Renal pelvis (tissue), 4 donors: ENCODE data around the gene MGLL. TPM values are rescaled to one million over a fixed set of nuclear protein-coding genes. Genes with fewer than 3 reads are reported as not detected.
A peak's percentile ranks its signal among the peaks of the same experiment; 100 is the strongest.

Source experiments
- DNase-seq: peaks from one replicate; pipeline ENCODE4 v3.0.0-alpha.2; 2013
- polyA plus RNA-seq, 3 donors: library from polyadenylated mRNA; unstranded; fragments of 120-200 nt; gene quantifications; one replicate each; pipeline ENCODE4 v1.2.1, GENCODE V29; 2013; ENCODE audit not compliant: insufficient read length in 3 of 3

MGLL gene
- polyA plus RNA-seq, 3 donors: 23.7 to 29.9 (median 25.2) TPM

GRCh38 chr3:127844326-127844942 is 22.1 kb upstream of the MGLL start:
- no peak for DNase-seq

GRCh38 chr3:127840671-127841070 is 18.4 kb upstream of the MGLL start:
- DNase-seq: no peak

- DNase-seq: no peak
Observed at GRCh38 chr3:127839099-127839498, 16.8 kb upstream of the MGLL start.

GRCh38 chr3:127835993-127836882 is 13.9 kb upstream of the MGLL start:
- DNase-seq: no peak

GRCh38 chr3:127834771-127835170 is 12.5 kb upstream of the MGLL start:
- DNase-seq: no peak

GRCh38 chr3:127833281-127834032 is 11.1 kb upstream of the MGLL start:
- no peak for DNase-seq

- no peak for DNase-seq
Observed at GRCh38 chr3:127831723-127832172, 9.4 kb upstream of the MGLL start.

GRCh38 chr3:127829537-127829936 is 7.2 kb upstream of the MGLL start:
- no peak for DNase-seq

GRCh38 chr3:127827808-127828207 is 5.5 kb upstream of the MGLL start:
- no peak for DNase-seq

GRCh38 chr3:127825756-127826155 is 3.4 kb upstream of the MGLL start:
- no peak for DNase-seq

GRCh38 chr3:127824151-127824825 is 2.0 kb upstream of the MGLL start:
- no peak for DNase-seq

GRCh38 chr3:127823426-127823857 is 1.1 kb upstream of the MGLL start:
- DNase-seq: no peak

GRCh38 chr3:127822682-127823425 is 539 bp upstream of the MGLL start:
- no peak for DNase-seq

GRCh38 chr3:127821394-127821793 is 921 bp downstream of the MGLL start:
- no peak for DNase-seq

GRCh38 chr3:127820826-127821313 is 1.4 kb downstream of the MGLL start:
- peak; percentile 43 for DNase-seq

- peak; percentile 38 for DNase-seq
Observed at GRCh38 chr3:127820221-127820825, 2.0 kb downstream of the MGLL start.

- DNase-seq: no peak
Observed at GRCh38 chr3:127819656-127820055, 2.7 kb downstream of the MGLL start.

- no peak for DNase-seq
Observed at GRCh38 chr3:127819086-127819485, 3.2 kb downstream of the MGLL start.

GRCh38 chr3:127817406-127817841 is 4.9 kb downstream of the MGLL start:
- no peak for DNase-seq

GRCh38 chr3:127816783-127817405 is 5.4 kb downstream of the MGLL start:
- DNase-seq: no peak
